GM12878 (cell line): ENCODE measurements around the gene LAD1. TPM values are rescaled to one million over a fixed set of nuclear protein-coding genes. Genes with fewer than 3 reads are reported as not detected.

ENCODE experiments used
- ATAC-seq: fragments of 200-7000 bp; cut with Tn5 transposase; 3 replicates; pipeline ENCODE4 v1.9.1; 2020; ENCODE audit warnings: mild to moderate bottlenecking, moderate library complexity
- BruUV-seq: library from RNA; stranded (reverse); fragments of 400-500 nt; replicated peaks from 2 replicates; lab custom pipeline; 2021; lab: Mats Ljungman, UMichigan
- CTCF ChIA-PET: fragments of 300-600 bp; sonication (Branson Sonifier 250); formaldehyde crosslinking; extraction: SDS; loops from one replicate; lab custom pipeline; 2021; ENCODE audit warnings: inconsistent platforms; lab: Yijun Ruan, JAX
- POLR2A ChIA-PET: fragments of 350-600 bp; formaldehyde crosslinking; extraction: SDS; loops from one replicate; lab custom pipeline; 2021; ENCODE audit warnings: inconsistent platforms; lab: Charles Lee
- RAD21 ChIA-PET: fragments of 300-600 bp; sonication (Branson Sonifier 250); formaldehyde crosslinking; loops from one replicate; lab custom pipeline; 2023; ENCODE audit warnings: antibody characterized with exemption; ENCODE audit not compliant: unreplicated experiment; lab: Charles Lee
- SMC1A ChIA-PET: fragments of 300-600 bp; sonication (Branson Sonifier 250); formaldehyde crosslinking; loops from one replicate; lab custom pipeline; 2023; ENCODE audit not compliant: unreplicated experiment, uncharacterized antibody; lab: Charles Lee
- DNase-seq: peaks from one replicate; pipeline ENCODE4 v3.0.0-alpha.2; 2011; ENCODE audit warnings: low read depth, low spot score
- FAIRE-seq: peaks from 3 replicates; lab custom pipeline; 2011; peaks lifted over from hg19 to GRCh38; lab: Jason Lieb, UNC
- H2AFZ ChIP-seq: 2 replicates; pipeline ENCODE4 v1.6.0; 2011; ENCODE audit warnings: low read depth, low read length, control low read depth; ENCODE audit not compliant: control insufficient read depth
- H3K27ac ChIP-seq: 2 replicates; pipeline ENCODE4 v1.5.1; 2011; ENCODE audit warnings: control low read depth; ENCODE audit not compliant: control insufficient read depth, insufficient read depth
- H3K27me3 ChIP-seq, 2 experiments: replicated peaks in 1 of 2; 2 replicates each; pipeline versions ENCODE4 v1.6.0 to v1.6.1; 2011; ENCODE audit warnings: low read length in 1 of 2; ENCODE audit not compliant: control insufficient read depth in 2 of 2, insufficient read depth in 2 of 2
- H3K36me3 ChIP-seq, 2 experiments: 2 replicates each; pipeline ENCODE4 v1.5.1; 2011; ENCODE audit warnings: low read length in 1 of 2; ENCODE audit not compliant: control insufficient read depth in 2 of 2, insufficient read depth in 2 of 2
- H3K4me1 ChIP-seq: 2 replicates; pipeline ENCODE4 v1.6.1; 2011; ENCODE audit warnings: mild to moderate bottlenecking, low read length, moderate library complexity, mixed read lengths; ENCODE audit not compliant: control insufficient read depth, insufficient read depth
- H3K4me2 ChIP-seq: 2 replicates; pipeline ENCODE4 v1.6.0; 2011; ENCODE audit warnings: control low read depth; ENCODE audit not compliant: control insufficient read depth, insufficient read depth
- H3K4me3 ChIP-seq: fragments of 200-600 bp; sonication (generic); 2 replicates; pipeline ENCODE4 v1.5.1; 2016
- H3K79me2 ChIP-seq: 2 replicates; pipeline ENCODE4 v1.6.0; 2011; ENCODE audit warnings: low read length; ENCODE audit not compliant: control insufficient read depth, insufficient read depth
- H3K9ac ChIP-seq: 2 replicates; pipeline ENCODE4 v1.8.0; 2011; ENCODE audit warnings: low read length, control low read depth, mixed read lengths; ENCODE audit not compliant: control insufficient read depth, insufficient read depth
- H3K9me3 ChIP-seq: replicated peaks from 3 replicates; pipeline ENCODE4 v1.5.1; 2011; ENCODE audit warnings: mild to moderate bottlenecking, low read length; ENCODE audit not compliant: control insufficient read depth, insufficient read depth
- H4K20me1 ChIP-seq: 2 replicates; pipeline ENCODE4 v1.6.0; 2011; ENCODE audit not compliant: control insufficient read depth, insufficient read depth
- CBX3 ChIP-seq: fragments of 200-600 bp; sonication (generic); IDR thresholded peaks from 2 replicates; pipeline ENCODE4 v1.6.1; 2016; ENCODE audit warnings: low read depth, borderline replicate concordance
- CREB1 ChIP-seq: IDR thresholded peaks from 2 replicates; pipeline ENCODE4 v1.6.1; 2012; ENCODE audit warnings: low read depth, mild to moderate bottlenecking, inconsistent platforms
- CREM ChIP-seq: IDR thresholded peaks from 2 replicates; pipeline ENCODE4 v1.6.1; 2014; ENCODE audit warnings: antibody characterized with exemption, low read depth
- CUX1 ChIP-seq: IDR thresholded peaks from 2 replicates; pipeline ENCODE4 v1.6.1; 2012; ENCODE audit warnings: improper control_type of control experiment, low read depth, low read length; ENCODE audit not compliant: insufficient replicate concordance
- DPF2 ChIP-seq: fragments of 450-650 bp; IDR thresholded peaks from 2 replicates; pipeline ENCODE4 v1.6.1; 2017; ENCODE audit warnings: mild to moderate bottlenecking
- E2F8 ChIP-seq: fragments of 450-650 bp; IDR thresholded peaks from 2 replicates; pipeline ENCODE4 v1.6.1; 2018; ENCODE audit warnings: mild to moderate bottlenecking, low read depth, moderate library complexity; ENCODE audit not compliant: partially characterized antibody
- EGR1 ChIP-seq, 2 experiments: IDR thresholded peaks; 1 replicate in 1 of 2; 2 replicates in 1 of 2; pipeline ENCODE4 v1.6.1; 2011 to 2012; ENCODE audit warnings: low read depth in 2 of 2, low read length in 2 of 2, borderline replicate concordance in 1 of 2, mild to moderate bottlenecking in 1 of 2, moderate library complexity in 1 of 2
- ELK1 ChIP-seq: IDR thresholded peaks from 2 replicates; pipeline ENCODE4 v1.6.1; 2012; ENCODE audit warnings: low read depth, low read length, improper control_type of control experiment
- IRF4 ChIP-seq: IDR thresholded peaks from 2 replicates; pipeline ENCODE4 v1.6.1; 2011; ENCODE audit warnings: low read depth, low read length
- NFXL1 ChIP-seq: fragments of 450-650 bp; IDR thresholded peaks from 2 replicates; pipeline ENCODE4 v1.6.1; 2017; ENCODE audit warnings: antibody characterized with exemption, mild to moderate bottlenecking, borderline replicate concordance
- PAX5 ChIP-seq: IDR thresholded peaks from 2 replicates; pipeline ENCODE4 v1.6.1; 2011; ENCODE audit warnings: low read depth, low read length, borderline replicate concordance
- POLR2AphosphoS2 ChIP-seq: IDR thresholded peaks from 2 replicates; pipeline ENCODE4 v1.6.1; 2011; ENCODE audit warnings: low read depth, mild to moderate bottlenecking, low read length, improper control_type of control experiment, moderate library complexity
- SIN3A ChIP-seq: IDR thresholded peaks from 2 replicates; pipeline ENCODE4 v1.6.1; 2012; ENCODE audit warnings: low read depth, low read length, improper control_type of control experiment
- SREBF2 ChIP-seq: IDR thresholded peaks from 2 replicates; pipeline ENCODE4 v1.6.1; 2012; ENCODE audit warnings: mild to moderate bottlenecking, low read length
- TCF7 ChIP-seq: IDR thresholded peaks from 2 replicates; pipeline ENCODE4 v1.6.1; 2014; ENCODE audit warnings: antibody characterized with exemption, borderline replicate concordance
- ZNF24 ChIP-seq: fragments of 450-650 bp; IDR thresholded peaks from 2 replicates; pipeline ENCODE4 v1.6.1; 2017; ENCODE audit warnings: antibody characterized with exemption, mild to moderate bottlenecking
- ZNF274 ChIP-seq: IDR thresholded peaks from one replicate; pipeline ENCODE4 v1.8.0; 2011; ENCODE audit not compliant: insufficient read length, insufficient read depth
- WGBS: methylation state at CpG from one replicate; pipeline ENCODE4 v1.1.6; 2016; ENCODE audit warnings: low lambda C conversion rate; ENCODE audit not compliant: insufficient replicate concordance, insufficient coverage; ENCODE audit errors: missing lambda C conversion rate; 5-methylcytosine and 5-hydroxymethylcytosine counted together
- in situ Hi-C: fragments of 300-500 bp; cut with MboI; formaldehyde crosslinking; loops from 9 replicates; pipeline ENCODE4 v1.14.3; 2018; ENCODE audit warnings: mixed read lengths
- intact Hi-C: fragments of 100-400 bp; cut with micrococcal nuclease; formaldehyde crosslinking; loops from one replicate; pipeline ENCODE4 v1.14.2; 2022; ENCODE audit not compliant: unreplicated experiment
- polyA plus RNA-seq, 11 experiments: library from polyadenylated mRNA; depleted of rRNA in 4 of 11; unstranded in 6 of 11; stranded (reverse) in 5 of 11; fragments of >200 nt; fragmentation: Nextera tagmentation in 4 of 11; fragmentation: Illumina TruSeq in 1 of 11; extraction: Ambion mirVana in 4 of 11; extraction: Trizol in 1 of 11; gene quantifications; 1 replicate in 1 of 11; 2 replicates in 10 of 11; pipeline versions ENCODE4 v1.2.1 to v1.2.3, GENCODE V29; 2011 to 2016; ENCODE audit warnings: inconsistent platforms in 2 of 11, missing spikeins in 2 of 11, low read depth in 1 of 11
- total RNA-seq, 4 experiments: library from RNA; depleted of rRNA in 3 of 4; stranded (reverse); fragments of >200 nt in 3 of 4; fragmentation: Illumina TruSeq in 1 of 4; extraction: Trizol in 1 of 4; gene quantifications; 2 replicates each; pipeline versions ENCODE4 v1.2.1 to v1.2.3, GENCODE V29; 2013 to 2021

LAD1 gene
- total and polyA plus RNA-seq, 10 of the 15 experiments (the other 5 are each of a cell fraction or from before 2014, with no cell fraction given), result 0.05 to 0.48 (median 0.32) TPM; not detected in 3

GRCh38 chr1:201409440-201409839, 10.3 kb upstream of the LAD1 start:
- CTCF ChIA-PET, result interaction anchor here (0.6 to 14.4 kb wide), 20 partner anchors 10 to 164 kb away, joined by 3 to 623 read pairs (median 4); partner anchors contain the start of gene TNNT2
- WGBS, result 53% methylated on average over 8 of the region's 8 CpGs
- no peak for TF ChIP-seq TCF7
- TF ChIP-seq SIN3A, result no peak
- TF ChIP-seq CREB1, result no peak
- no peak for TF ChIP-seq E2F8
- TF ChIP-seq POLR2AphosphoS2, result no peak
- TF ChIP-seq CBX3, result no peak
- no peak for TF ChIP-seq ZNF274
- no peak for TF ChIP-seq ZNF24
- no peak for TF ChIP-seq PAX5
- no peak for TF ChIP-seq DPF2
- TF ChIP-seq ELK1, result no peak
- no peak for TF ChIP-seq CUX1
- TF ChIP-seq EGR1 (IDR thresholded peaks at IDR 0.05; ENCODE audit: borderline replicate concordance in 1 of 2, low read depth in 2 of 2, low read length in 2 of 2), result no peak
- no peak for TF ChIP-seq NFXL1
- TF ChIP-seq IRF4, result no peak
- no peak for TF ChIP-seq SREBF2
- TF ChIP-seq CREM, result no peak

More at GRCh38 chr1:201409440-201409839, 10.3 kb upstream of the LAD1 start:
- Histone ChIP-seq H3K27me3 (no peaks in the 10 kb centered on the region; a peak in 1 of 4 replicates), H3K4me3 (no peak overlapping the region), H3K36me3 (no peaks in the 10 kb centered on the region), H3K9ac (no peak overlapping the region), H2AFZ (no peak overlapping the region), H4K20me1 (no peaks in the 10 kb centered on the region), H3K27ac (no peak overlapping the region), H3K9me3 (no peaks in the 10 kb centered on the region), H3K4me1 (peaks cover 33% of the 10 kb centered on the region), H3K79me2 (no peaks in the 10 kb centered on the region), H3K4me2 (no peak overlapping the region)
- ChIA-PET SMC1A (interaction anchor here (1.0 to 12.3 kb wide), 4 partner anchors 9 to 72 kb away, joined by 3 to 374 read pairs (median 6); no protein-coding TSS in a partner anchor), RAD21 (interaction anchor here (1.0 to 12.1 kb wide), 7 partner anchors 10 to 386 kb away, joined by 3 to 340 read pairs (median 3); partner anchors contain the start of genes KIF21B and TNNI1), POLR2A (interaction anchor here (11.9 kb wide), 1 partner anchor 21 kb away, joined by 228 read pairs; no protein-coding TSS in a partner anchor)
- no TSS peak for BruUV-seq
- DNase-seq, result no peak
- ATAC-seq, result no peak
- in situ Hi-C loops (no loop called here), intact Hi-C loops (no loop called here)
- FAIRE-seq, result no peak
